OCI-LY7 (cell line): ENCODE results near the gene LSM14B. TPM values are rescaled to one million over a fixed set of nuclear protein-coding genes. Genes with fewer than 3 reads are reported as not detected.

Experiments
- BruUV-seq: library from RNA; stranded (reverse); fragments of 400-500 nt; replicated peaks from 2 replicates; lab custom pipeline; 2021; lab: Mats Ljungman, UMichigan
- CTCF ChIA-PET: fragments of 300-600 bp; sonication (Branson Sonifier 250); formaldehyde crosslinking; loops from one replicate; lab custom pipeline; 2022; ENCODE audit warnings: antibody characterized with exemption; ENCODE audit not compliant: unreplicated experiment; lab: Charles Lee
- POLR2A ChIA-PET: fragments of 300-600 bp; sonication (Branson Sonifier 250); formaldehyde crosslinking; loops from one replicate; lab custom pipeline; 2022; ENCODE audit warnings: antibody characterized with exemption; lab: Charles Lee
- DNase-seq: peaks from one replicate; pipeline ENCODE4 v3.0.0-alpha.2; 2015; ENCODE audit warnings: low spot score
- H2AFZ ChIP-seq: fragments of 200-600 bp; sonication (generic), shearing (Covaris generic); 2 replicates; pipeline ENCODE4 v1.6.1; 2014; ENCODE audit warnings: mild to moderate bottlenecking, antibody characterized with exemption, low read length, moderate library complexity
- H3K27ac ChIP-seq: fragments of 200-600 bp; sonication (generic); 2 replicates; pipeline ENCODE4 v1.5.1; 2014; ENCODE audit warnings: mixed run types, low read depth, mild to moderate bottlenecking, moderate library complexity, low read length, inconsistent platforms; ENCODE audit not compliant: poor library complexity, severe bottlenecking
- H3K36me3 ChIP-seq: fragments of 200-600 bp; sonication (generic); 2 replicates; pipeline ENCODE4 v1.6.1; 2014; ENCODE audit warnings: mild to moderate bottlenecking, antibody characterized with exemption, low read length, moderate library complexity, mixed read lengths; ENCODE audit not compliant: insufficient read depth
- H3K4me1 ChIP-seq: fragments of 200-600 bp; sonication (generic); 2 replicates; pipeline ENCODE4 v1.5.1; 2014; ENCODE audit warnings: mild to moderate bottlenecking, low read length; ENCODE audit not compliant: insufficient read depth, poor library complexity, severe bottlenecking
- H3K4me2 ChIP-seq: fragments of 200-600 bp; sonication (generic); 2 replicates; pipeline ENCODE4 v1.6.1; 2014; ENCODE audit warnings: mild to moderate bottlenecking, low read length
- H3K4me3 ChIP-seq: fragments of 200-600 bp; sonication (generic); 2 replicates; pipeline ENCODE4 v1.5.1; 2014; ENCODE audit warnings: mild to moderate bottlenecking, low read depth, low read length; ENCODE audit not compliant: poor library complexity, severe bottlenecking
- H3K79me2 ChIP-seq: fragments of 200-600 bp; sonication (generic); 2 replicates; pipeline ENCODE4 v1.6.1; 2016; ENCODE audit warnings: low read depth, mild to moderate bottlenecking, low read length, moderate library complexity, mixed read lengths; ENCODE audit not compliant: insufficient read depth
- H3K9me2 ChIP-seq: fragments of 200-600 bp; sonication (generic); 2 replicates; pipeline ENCODE4 v1.6.1; 2016; ENCODE audit warnings: mild to moderate bottlenecking, low read length, mixed read lengths; ENCODE audit not compliant: insufficient read depth
- H3K9me3 ChIP-seq: fragments of 200-600 bp; sonication (generic); 2 replicates; pipeline ENCODE4 v1.6.1; 2014; ENCODE audit warnings: mild to moderate bottlenecking, mixed run types, low read length, mixed read lengths
- H4K20me1 ChIP-seq: fragments of 200-600 bp; sonication (generic); 2 replicates; pipeline ENCODE4 v1.6.1; 2014; ENCODE audit warnings: mild to moderate bottlenecking, antibody characterized with exemption, low read length, moderate library complexity, mixed read lengths; ENCODE audit not compliant: insufficient read depth
- CTCF ChIP-seq: fragments of 200-600 bp; sonication (generic); conservative IDR thresholded peaks from 2 replicates; pipeline ENCODE4 v1.5.1; 2014; ENCODE audit warnings: mild to moderate bottlenecking, antibody characterized with exemption, low read length, moderate library complexity, mixed read lengths
- EZH2phosphoT487 ChIP-seq: fragments of 200-600 bp; sonication (generic); IDR thresholded peaks from 2 replicates; pipeline ENCODE4 v1.6.1; 2018; ENCODE audit warnings: low read depth, borderline replicate concordance, mild to moderate bottlenecking, mixed run types, antibody characterized with exemption, low read length, moderate library complexity, mixed read lengths
- intact Hi-C: fragments of 100-400 bp; cut with micrococcal nuclease; formaldehyde crosslinking; loops from one replicate; pipeline ENCODE4 v1.10.0; 2022; ENCODE audit not compliant: unreplicated experiment
- total RNA-seq, 2 experiments: library from RNA; depleted of rRNA in 1 of 2; stranded (reverse); fragments of >200 nt in 1 of 2; shearing (Covaris generic) in 1 of 2; gene quantifications; 2 replicates each; pipeline ENCODE4 v1.2.3, GENCODE V29; 2014 to 2022

The LSM14B gene
- total RNA-seq, 2 experiments from 2014 or later = 44.7 to 53.7 TPM

DNA sequence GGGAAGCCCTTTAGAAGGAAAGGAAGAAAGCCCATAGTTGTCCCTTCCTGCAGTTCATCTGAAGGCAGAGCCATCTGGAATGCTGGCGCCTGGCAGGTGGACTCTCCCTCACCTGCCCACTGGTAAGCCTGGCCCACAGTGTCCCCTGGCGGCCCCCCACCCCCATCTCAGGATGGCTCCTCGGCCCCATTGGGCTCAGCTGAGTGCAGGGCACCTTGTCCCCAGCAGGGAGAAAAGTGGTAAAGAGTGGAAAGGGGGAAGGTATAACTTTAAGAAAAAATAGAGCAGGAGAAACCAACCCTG lies 33.9 kb downstream of the LSM14B start:
- Histone ChIP-seq H3K36me3 (peaks cover 28% of the 10 kb centered on the region), H3K4me1 (no peaks in the 10 kb centered on the region), H3K4me2 (no peak overlapping the region), H4K20me1 (no peaks in the 10 kb centered on the region), H3K9me3 (no peaks in the 10 kb centered on the region), H3K27ac (no peak overlapping the region), H2AFZ (no peak overlapping the region), H3K9me2 (no peaks in the 10 kb centered on the region), H3K79me2 (no peaks in the 10 kb centered on the region), H3K4me3 (no peak overlapping the region)
- no TSS peak for BruUV-seq
- POLR2A ChIA-PET = no interaction called here
- intact Hi-C loops = loop anchor here (5.0 kb wide), 1 partner anchor 144 kb away; no protein-coding TSS in a partner anchor
- no peak for DNase-seq
- CTCF ChIA-PET = no interaction called here
- TF ChIP-seq CTCF (no peak), EZH2phosphoT487 (no peak)

GRCh38 chr20:62156592-62157386 lies 34.5 kb downstream of the LSM14B start:
- BruUV-seq = no TSS peak
- H2AFZ ChIP-seq = no peak overlapping the region
- ChIA-PET CTCF (no interaction called here), POLR2A (no interaction called here)
- no peaks in the 10 kb centered on the region for H4K20me1 ChIP-seq
- no peak overlapping the region for H3K4me3 ChIP-seq
- H3K9me2 ChIP-seq = no peaks in the 10 kb centered on the region
- H3K27ac ChIP-seq = no peak overlapping the region
- no peaks in the 10 kb centered on the region for H3K9me3 ChIP-seq
- H3K4me2 ChIP-seq = no peak overlapping the region
- peaks cover 29% of the 10 kb centered on the region for H3K36me3 ChIP-seq
- peak; percentile 81 for TF ChIP-seq CTCF
- TF ChIP-seq EZH2phosphoT487 = no peak
- H3K4me1 ChIP-seq = no peaks in the 10 kb centered on the region
- intact Hi-C loops = loop anchor here (1.0 to 5.0 kb wide), 2 partner anchors 144 to 175 kb away; no protein-coding TSS in a partner anchor
- peak; percentile 69 for DNase-seq
- H3K79me2 ChIP-seq = no peaks in the 10 kb centered on the region

DNA sequence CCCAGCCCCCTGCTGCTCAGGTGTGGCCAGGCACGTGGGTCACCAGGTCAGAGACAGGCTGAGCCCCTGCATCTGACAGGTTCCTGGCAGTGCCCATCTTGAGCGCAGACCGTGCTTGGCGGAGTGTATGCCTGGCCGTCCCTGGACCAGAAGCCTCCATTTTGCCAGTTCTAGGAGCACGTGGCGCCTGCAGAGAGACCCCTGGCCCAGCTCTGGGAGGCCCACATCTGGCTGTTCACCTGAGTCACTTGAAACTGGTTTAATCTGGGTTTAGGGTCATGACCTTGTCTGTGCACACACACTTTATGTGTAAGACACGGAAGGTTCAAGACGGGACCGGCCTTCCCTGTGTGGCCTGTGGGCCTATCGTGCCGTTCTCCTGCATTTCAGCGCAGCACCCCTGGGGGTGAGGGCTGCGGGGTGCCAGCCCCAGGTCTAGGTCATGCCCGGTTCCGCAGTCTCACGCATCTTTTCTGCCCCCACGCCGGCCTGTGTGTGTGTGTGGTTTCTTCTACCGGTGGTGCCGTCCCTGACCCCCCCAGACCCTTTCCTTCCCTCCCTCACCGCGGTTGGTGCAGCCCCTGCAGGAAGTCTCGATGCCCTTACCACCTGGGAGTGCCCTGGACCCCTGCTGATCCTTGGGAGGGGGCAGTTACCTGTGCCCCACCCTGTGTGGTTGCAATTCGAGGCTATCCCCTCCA lies 35.3 kb downstream of the LSM14B start:
- ChIA-PET POLR2A (no interaction called here), CTCF (no interaction called here)
- no peak for TF ChIP-seq EZH2phosphoT487
- TF ChIP-seq CTCF = no peak
- intact Hi-C loops = loop anchor here (1.0 to 5.0 kb wide), 2 partner anchors 145 to 176 kb away; no protein-coding TSS in a partner anchor
- no peaks in the 10 kb centered on the region for H3K9me2 ChIP-seq
- no peak overlapping the region for H2AFZ ChIP-seq
- no peaks in the 10 kb centered on the region for H4K20me1 ChIP-seq
- H3K4me2 ChIP-seq = no peak overlapping the region
- no peaks in the 10 kb centered on the region for H3K9me3 ChIP-seq
- DNase-seq = no peak
- no TSS peak for BruUV-seq
- no peak overlapping the region for H3K27ac ChIP-seq
- H3K4me1 ChIP-seq = no peaks in the 10 kb centered on the region
- peaks cover 24% of the 10 kb centered on the region for H3K36me3 ChIP-seq
- no peak overlapping the region for H3K4me3 ChIP-seq
- H3K79me2 ChIP-seq = no peaks in the 10 kb centered on the region
